Islet of Langerhans (tissue), 1 donor: ENCODE results near the gene P2RX7.

Source experiments
- FAIRE-seq: peaks from one replicate; lab custom pipeline; 2011; peaks lifted over from hg19 to GRCh38; lab: Jason Lieb, UNC

The P2RX7 gene

GRCh38 chr12:121132601-121133481, at the start of gene P2RX7:
Gene P2RX7 (plus strand): TSS chr12:121132876. CDS start chr12:121132971, 95 bp downstream.
- no peak for FAIRE-seq

GRCh38 chr12:121084229-121084628, 48.4 kb upstream of the P2RX7 start:
- no peak for FAIRE-seq

DNA sequence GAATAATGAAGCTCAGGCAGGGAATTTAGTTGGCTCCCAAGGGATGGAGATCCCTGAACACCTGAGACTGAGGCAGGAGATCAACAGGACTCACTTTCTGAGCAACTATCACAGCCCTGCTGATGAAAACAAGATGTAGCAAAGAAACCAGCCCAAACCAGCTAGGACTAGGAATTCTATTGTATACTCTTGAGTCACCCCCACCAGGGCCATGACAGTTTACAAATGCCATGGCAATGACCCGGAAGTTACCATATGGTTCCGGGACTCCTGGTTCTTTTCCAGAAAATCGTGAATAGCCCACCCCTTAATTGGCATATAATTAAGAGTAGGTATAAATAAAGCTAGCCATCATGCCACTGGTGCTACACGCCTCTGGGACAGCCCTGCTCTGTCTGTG, 47.6 kb upstream of the P2RX7 start:
- no peak for FAIRE-seq

GRCh38 chr12:121085506-121086353, 46.9 kb upstream of the P2RX7 start:
- FAIRE-seq = no peak

- no peak for FAIRE-seq
Measured at GRCh38 chr12:121086781-121087295, 45.8 kb upstream of the P2RX7 start.

DNA sequence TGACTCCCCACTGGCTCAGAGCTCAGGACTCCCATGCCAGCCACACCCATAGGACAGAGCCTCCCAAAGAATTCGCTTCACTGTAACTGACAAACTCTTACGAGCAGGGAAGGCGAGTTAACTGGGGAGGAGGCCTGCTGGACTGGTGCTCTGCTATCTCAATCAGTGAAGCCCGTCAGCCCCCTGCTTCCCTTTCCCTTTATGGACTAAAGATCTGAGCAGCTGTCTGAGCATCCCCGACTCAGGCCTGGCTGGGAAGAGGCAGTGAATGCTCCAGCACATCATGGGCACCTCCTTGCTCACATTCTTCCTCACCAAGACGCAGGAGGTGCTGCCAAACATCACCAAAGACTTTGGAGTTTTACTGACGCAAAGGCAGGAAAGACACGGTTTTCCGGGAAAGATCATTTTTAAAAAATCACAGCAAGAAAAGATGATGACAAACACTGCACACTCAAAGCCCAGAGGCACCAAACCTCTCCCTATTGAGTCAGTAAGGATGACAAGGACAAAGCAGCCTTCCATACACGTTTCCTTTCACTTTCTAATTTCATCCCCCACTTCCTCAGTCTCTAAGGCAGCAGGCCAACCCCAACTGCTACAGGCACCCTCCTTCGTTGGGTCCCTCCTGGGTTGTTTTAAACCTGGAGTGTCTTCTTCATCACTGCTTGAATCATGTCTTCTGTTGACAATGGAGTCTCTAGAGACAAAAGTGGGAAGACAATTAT, 45.0 kb upstream of the P2RX7 start:
- no peak for FAIRE-seq

GRCh38 chr12:121088195-121088585, 44.5 kb upstream of the P2RX7 start:
- FAIRE-seq = no peak

DNA sequence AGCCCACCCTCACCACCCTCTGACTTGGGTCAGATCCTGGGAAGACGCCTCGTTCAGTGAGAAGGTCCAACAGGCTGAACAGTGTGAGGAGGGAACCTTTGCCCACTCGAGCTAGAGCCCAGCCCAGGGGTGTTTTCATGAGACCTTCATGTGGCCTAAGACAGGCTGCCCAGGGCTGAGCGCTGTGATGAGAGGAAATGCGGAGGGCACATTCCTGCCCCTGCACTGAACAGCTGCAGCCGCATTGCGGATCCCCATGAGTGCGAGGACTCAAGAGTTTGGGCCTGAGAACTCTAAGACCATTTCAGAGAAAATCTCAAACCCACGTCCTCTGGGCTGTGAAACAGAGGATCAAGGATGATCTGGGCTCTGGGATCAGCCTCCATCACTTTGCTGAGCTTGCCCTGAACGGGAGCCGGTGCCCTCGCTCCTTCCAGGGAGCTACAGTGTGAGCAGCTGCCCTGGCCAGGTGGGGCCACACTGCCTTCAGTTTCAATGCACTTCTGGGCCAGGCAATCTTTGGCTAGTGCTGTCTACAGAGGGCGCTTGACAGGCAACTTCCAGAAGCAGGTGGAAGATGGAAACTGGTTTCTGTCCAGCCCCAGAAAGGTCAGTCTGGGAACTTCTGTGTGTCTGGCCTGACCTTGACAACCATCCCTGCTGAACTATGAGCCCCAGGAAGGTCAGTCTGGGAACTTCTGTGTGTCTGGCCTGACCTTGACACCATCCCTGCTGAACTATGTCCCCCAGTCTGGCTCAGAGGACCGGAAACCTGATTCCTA, 43.5 kb upstream of the P2RX7 start:
- no peak for FAIRE-seq

- no peak for FAIRE-seq
Measured at GRCh38 chr12:121089813-121090430, 42.8 kb upstream of the P2RX7 start.

- no peak for FAIRE-seq
Measured at GRCh38 chr12:121090586-121091514, 41.8 kb upstream of the P2RX7 start.

DNA sequence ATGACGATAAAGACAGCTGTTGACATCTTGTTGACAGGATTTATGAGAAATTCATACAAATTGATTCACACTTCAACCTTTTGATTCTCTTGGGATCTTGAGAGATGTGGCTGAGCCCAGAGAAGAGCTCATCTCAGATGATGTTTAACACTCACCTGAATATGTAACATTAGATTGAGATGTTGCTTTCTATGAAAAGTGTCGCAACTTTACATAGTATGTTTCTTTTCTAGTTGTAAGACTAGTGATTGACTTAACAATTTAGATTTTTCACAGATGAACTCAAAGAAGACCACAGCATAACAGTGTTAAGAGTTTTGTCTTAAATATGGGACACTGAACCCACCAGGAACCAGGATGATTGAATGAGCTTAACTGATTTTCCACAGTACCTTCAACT, 40.6 kb upstream of the P2RX7 start:
- no peak for FAIRE-seq

GRCh38 chr12:121093487-121093891, 39.2 kb upstream of the P2RX7 start:
- no peak for FAIRE-seq

GRCh38 chr12:121095544-121096198, 37.0 kb upstream of the P2RX7 start:
- no peak for FAIRE-seq

- FAIRE-seq = no peak
Measured at GRCh38 chr12:121096199-121096798, 36.4 kb upstream of the P2RX7 start.

- no peak for FAIRE-seq
Measured at GRCh38 chr12:121099779-121100178, 32.9 kb upstream of the P2RX7 start.

- FAIRE-seq = no peak
Measured at GRCh38 chr12:121102307-121102706, 30.4 kb upstream of the P2RX7 start.

DNA sequence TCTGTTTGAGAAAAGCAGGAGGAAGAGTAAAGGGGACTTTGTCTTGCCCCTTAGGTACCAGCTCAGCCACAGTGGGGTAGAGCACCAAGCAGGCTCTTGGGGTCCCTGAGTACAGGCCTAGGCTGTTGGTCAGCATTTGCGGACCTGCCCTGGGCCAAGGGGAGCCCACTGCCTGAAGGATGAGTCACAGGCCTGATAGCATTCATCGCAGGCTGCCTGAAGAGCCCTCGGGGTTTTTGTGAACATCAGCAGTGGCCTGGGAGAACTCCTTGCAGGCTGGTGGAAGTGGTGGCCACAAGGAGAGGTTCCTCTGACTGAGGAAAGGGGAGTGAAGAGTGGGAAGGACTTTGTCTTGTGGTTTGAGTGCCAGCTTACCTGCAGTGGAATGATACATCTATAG, 25.0 kb upstream of the P2RX7 start:
- FAIRE-seq = no peak

GRCh38 chr12:121108492-121108891, 24.2 kb upstream of the P2RX7 start:
- no peak for FAIRE-seq
